ENCODE results near the gene CDH23.

The CDH23 gene

GRCh38 chr10:71788954-71789353 is 392.2 kb downstream of the CDH23 start:
- no peak for DNase-seq

- DNase-seq, result no peak
Observed at GRCh38 chr10:71789871-71790270, 393.2 kb downstream of the CDH23 start.

- DNase-seq, result no peak
Observed at GRCh38 chr10:71790749-71791440, 394.2 kb downstream of the CDH23 start.

GRCh38 chr10:71795248-71795647 is 398.5 kb downstream of the CDH23 start:
- no peak for DNase-seq

GRCh38 chr10:71796749-71797405 is 400.2 kb downstream of the CDH23 start:
- DNase-seq, result no peak

GRCh38 chr10:71797533-71798307 is 401.0 kb downstream of the CDH23 start:
- DNase-seq, result no peak

- no peak for DNase-seq
Observed at GRCh38 chr10:71798308-71798624, 401.5 kb downstream of the CDH23 start.

GRCh38 chr10:71799112-71799511 is 402.4 kb downstream of the CDH23 start:
- DNase-seq, result no peak

GRCh38 chr10:71799608-71800453 is 403.1 kb downstream of the CDH23 start:
- no peak for DNase-seq

GRCh38 chr10:71801361-71801760 is 404.6 kb downstream of the CDH23 start:
- DNase-seq, result no peak

- DNase-seq, result no peak
Observed at GRCh38 chr10:71802235-71802634, 405.5 kb downstream of the CDH23 start.

GRCh38 chr10:71802715-71803488 is 406.2 kb downstream of the CDH23 start:
- no peak for DNase-seq

GRCh38 chr10:71804077-71804476 is 407.4 kb downstream of the CDH23 start:
- DNase-seq, result no peak

- DNase-seq, result no peak
Observed at GRCh38 chr10:71805776-71806703, 409.3 kb downstream of the CDH23 start.

- no peak for DNase-seq
Observed at GRCh38 chr10:71806704-71807556, 410.2 kb downstream of the CDH23 start.

GRCh38 chr10:71807557-71808510 is 411.1 kb downstream of the CDH23 start:
- no peak for DNase-seq

- no peak for DNase-seq
Observed at GRCh38 chr10:71809628-71810027, 412.9 kb downstream of the CDH23 start.

GRCh38 chr10:71810048-71810750 is 413.5 kb downstream of the CDH23 start:
- DNase-seq, result no peak
